Tibial artery (tissue), 4 donors: ENCODE data around the gene CRYBA4.

ENCODE experiments used
- DNase-seq, 2 donors: peaks; one replicate each; pipeline ENCODE4 v3.0.0-alpha.2; 2019
- H3K27ac ChIP-seq, 2 donors: fragments of 200-600 bp; sonication (generic) in 1 of 2; 1 replicate in 1 of 2; 2 replicates in 1 of 2; pipeline ENCODE4 v1.5.1; 2018 to 2019; ENCODE audit warnings: mild to moderate bottlenecking in 1 of 2
- H3K27me3 ChIP-seq, 2 donors: fragments of 200-600 bp; sonication (generic) in 1 of 2; one replicate each; pipeline versions ENCODE4 v1.5.1 to v1.6.0; 2016 to 2019
- H3K36me3 ChIP-seq, 3 donors: fragments of 200-600 bp; sonication (generic) in 2 of 3; one replicate each; pipeline ENCODE4 v1.5.1; 2016 to 2019; ENCODE audit warnings: mild to moderate bottlenecking in 2 of 3
- H3K4me1 ChIP-seq, 4 donors: fragments of 200-600 bp; sonication (generic) in 2 of 4; 1 replicate in 3 of 4; 2 replicates in 1 of 4; pipeline ENCODE4 v1.5.1; 2016 to 2019
- H3K4me3 ChIP-seq, 2 donors: fragments of 200-600 bp; sonication (generic) in 1 of 2; 1 replicate in 1 of 2; 2 replicates in 1 of 2; pipeline ENCODE4 v1.5.1; 2018 to 2019; ENCODE audit warnings: mild to moderate bottlenecking in 2 of 2
- H3K9me3 ChIP-seq, 3 donors: fragments of 200-600 bp; sonication (generic) in 1 of 3; one replicate each; pipeline ENCODE4 v1.5.1; 2016 to 2019
- CTCF ChIP-seq, 2 experiments: fragments of 200-600 bp in 1 of 2; fragments of 450-650 bp in 1 of 2; IDR thresholded peaks; one replicate each; pipeline ENCODE4 v1.5.1; 2017 to 2019; ENCODE audit warnings: antibody characterized with exemption in 2 of 2, mild to moderate bottlenecking in 1 of 2, moderate library complexity in 1 of 2
- intact Hi-C: fragments of 100-400 bp; cut with DNase I; formaldehyde crosslinking; loops from one replicate; pipeline ENCODE4 v1.15.0; 2023; ENCODE audit warnings: low total_unique reads

Gene CRYBA4

DNA sequence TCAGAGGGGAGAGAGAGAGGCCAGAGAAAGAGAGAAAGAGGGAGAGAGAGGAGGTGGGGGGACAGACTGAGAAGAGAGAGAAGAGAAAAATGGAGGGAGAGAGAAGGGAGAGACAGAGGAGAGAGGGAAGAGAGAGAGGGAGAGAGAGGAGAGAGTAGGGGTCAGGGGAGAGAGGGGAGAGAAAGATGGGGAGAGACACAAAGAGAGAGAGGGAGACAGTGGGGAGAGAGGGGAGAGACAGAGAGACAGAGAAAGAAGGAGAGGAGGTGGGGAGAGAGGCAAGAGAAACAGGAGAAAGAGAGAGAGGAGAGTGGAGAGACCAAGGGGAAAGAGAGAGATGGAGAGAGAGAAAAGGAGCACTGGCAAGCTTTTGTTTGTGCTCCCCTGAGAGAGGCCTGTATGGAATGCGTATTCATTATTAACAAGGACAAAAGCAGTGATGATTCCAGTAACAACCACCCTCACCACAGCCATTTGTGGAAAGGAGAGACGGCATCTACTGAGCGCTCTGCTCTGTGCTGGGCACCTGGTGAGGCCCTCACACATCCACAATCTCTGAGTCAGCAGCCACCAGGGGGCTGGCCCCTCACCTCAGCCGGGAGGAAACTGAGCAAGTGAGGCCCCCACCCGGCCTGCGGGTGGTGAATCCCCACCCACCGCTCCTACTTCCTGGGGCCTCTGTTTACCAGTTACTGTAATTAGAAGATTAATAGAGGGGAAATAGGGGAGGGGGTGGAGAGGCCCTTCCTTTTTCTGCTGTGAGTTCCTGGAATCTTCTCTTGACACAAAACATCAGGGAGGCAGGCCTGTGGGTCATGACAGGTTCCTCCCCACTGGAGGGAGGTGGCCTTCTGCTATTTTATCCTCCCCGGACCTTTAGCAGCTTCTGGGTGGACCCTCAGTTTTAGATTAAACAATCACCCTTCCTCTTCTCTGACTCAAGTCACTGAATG lies 21.0 kb downstream of the CRYBA4 start:
- no peak for TF ChIP-seq CTCF (IDR thresholded peaks at IDR 0.05)
- no peaks in the 10 kb centered on the region for H3K9me3 ChIP-seq
- no peak overlapping the region for H3K27ac ChIP-seq
- no peaks in the 10 kb centered on the region for H3K36me3 ChIP-seq
- H3K4me1 ChIP-seq = peaks cover 0 to 8% (median 3%) of the 10 kb centered on the region in 4 donors
- H3K4me3 ChIP-seq = no peak overlapping the region
- DNase-seq = no peak
- H3K27me3 ChIP-seq = peaks cover 0 to 53% of the 10 kb centered on the region in 2 donors
- intact Hi-C loops = no loop called here

- no peaks in the 10 kb centered on the region for H3K36me3 ChIP-seq
- intact Hi-C loops = no loop called here
These were observed 21.8 kb downstream of the CRYBA4 start for GRCh38 chr22:26643418-26644100.

GRCh38 chr22:26646158-26646557 lies 24.4 kb downstream of the CRYBA4 start:
- H3K27me3 ChIP-seq = peaks cover 0 to 52% of the 10 kb centered on the region in 2 donors
- intact Hi-C loops = no loop called here
- no peak for TF ChIP-seq CTCF (IDR thresholded peaks at IDR 0.05)
- H3K4me1 ChIP-seq = peaks cover 0 to 8% (median 3%) of the 10 kb centered on the region in 4 donors
- no peaks in the 10 kb centered on the region for H3K36me3 ChIP-seq
- H3K9me3 ChIP-seq = no peaks in the 10 kb centered on the region
- no peak for DNase-seq
- no peak overlapping the region for H3K27ac ChIP-seq
- H3K4me3 ChIP-seq = no peak overlapping the region

More at GRCh38 chr22:26643418-26644100, 21.8 kb downstream of the CRYBA4 start:
- DNase-seq = no peak
- no peak overlapping the region for H3K4me3 ChIP-seq
- H3K9me3 ChIP-seq = no peaks in the 10 kb centered on the region
- H3K27me3 ChIP-seq = peaks cover 0 to 59% of the 10 kb centered on the region in 2 donors
- peaks cover 0 to 8% (median 3%) of the 10 kb centered on the region in 4 donors for H3K4me1 ChIP-seq
- TF ChIP-seq CTCF (IDR thresholded peaks at IDR 0.05) = no peak
- no peak overlapping the region for H3K27ac ChIP-seq

- H3K36me3 ChIP-seq = no peaks in the 10 kb centered on the region
- no peak for DNase-seq
These were observed 26.3 kb downstream of the CRYBA4 start for GRCh38 chr22:26648011-26648497.

More at GRCh38 chr22:26648011-26648497, 26.3 kb downstream of the CRYBA4 start:
- peaks cover 0 to 8% (median 3%) of the 10 kb centered on the region in 4 donors for H3K4me1 ChIP-seq
- no peaks in the 10 kb centered on the region for H3K9me3 ChIP-seq
- TF ChIP-seq CTCF (IDR thresholded peaks at IDR 0.05) = no peak
- intact Hi-C loops = no loop called here
- no peak overlapping the region for H3K27ac ChIP-seq
- no peak overlapping the region for H3K4me3 ChIP-seq
- peaks cover 0 to 58% of the 10 kb centered on the region in 2 donors for H3K27me3 ChIP-seq
